H9 (cell line): ENCODE measurements around the gene LILRB5. TPM values are rescaled to one million over a fixed set of nuclear protein-coding genes. Genes with fewer than 3 reads are reported as not detected.
"Not testable (repeated sequence)": the region's sequence is repeated elsewhere in the genome, so short reads cannot be mapped to it uniquely, and the experiment has no call there.

Source experiments
- DNase-seq: peaks from one replicate; pipeline ENCODE4 v3.0.0-alpha.2; 2017
- H2AFZ ChIP-seq: one replicate; pipeline ENCODE4 v1.6.1; 2013; ENCODE audit warnings: mild to moderate bottlenecking, low read length, control low read depth, moderate library complexity
- H2AK5ac ChIP-seq: 2 replicates; pipeline ENCODE4 v1.6.1; 2013; ENCODE audit warnings: low read length, control low read depth, mixed read lengths; ENCODE audit not compliant: insufficient read length
- H2BK120ac ChIP-seq: one replicate; pipeline ENCODE4 v1.6.1; 2013; ENCODE audit warnings: low read depth, mild to moderate bottlenecking, low read length, control low read depth, inconsistent platforms; ENCODE audit not compliant: poor library complexity, severe bottlenecking
- H2BK12ac ChIP-seq: 2 replicates; pipeline ENCODE4 v1.6.1; 2013; ENCODE audit warnings: low read length, control low read depth, mixed read lengths, low read depth; ENCODE audit not compliant: insufficient read length
- H2BK15ac ChIP-seq: 2 replicates; pipeline ENCODE4 v1.6.1; 2013; ENCODE audit warnings: low read depth, low read length, control low read depth
- H2BK20ac ChIP-seq: one replicate; pipeline ENCODE4 v1.6.1; 2013; ENCODE audit warnings: low read depth, mild to moderate bottlenecking, low read length, control low read depth, inconsistent platforms; ENCODE audit not compliant: poor library complexity, severe bottlenecking
- H2BK5ac ChIP-seq: 2 replicates; pipeline ENCODE4 v1.6.1; 2013; ENCODE audit warnings: low read length, control low read depth, mixed read lengths; ENCODE audit not compliant: insufficient read length
- H3K14ac ChIP-seq: 2 replicates; pipeline ENCODE4 v1.6.1; 2013; ENCODE audit warnings: low read length, control low read depth; ENCODE audit not compliant: insufficient read depth
- H3K18ac ChIP-seq: 2 replicates; pipeline ENCODE4 v1.6.1; 2013; ENCODE audit warnings: low read depth, mild to moderate bottlenecking, mixed read lengths, low read length, control low read depth; ENCODE audit not compliant: insufficient read length
- H3K23ac ChIP-seq: 2 replicates; pipeline ENCODE4 v1.6.1; 2013; ENCODE audit warnings: low read length, control low read depth, mixed read lengths, low read depth; ENCODE audit not compliant: insufficient read length
- H3K23me2 ChIP-seq: 2 replicates; pipeline ENCODE4 v1.6.1; 2013; ENCODE audit warnings: low read depth, mild to moderate bottlenecking, mixed read lengths, low read length, control low read depth; ENCODE audit not compliant: insufficient read length, poor library complexity, severe bottlenecking
- H3K27ac ChIP-seq: 2 replicates; pipeline ENCODE4 v1.5.1; 2013; ENCODE audit warnings: low read length, control low read depth, mixed read lengths, low read depth; ENCODE audit not compliant: insufficient read length
- H3K27me3 ChIP-seq: 2 replicates; pipeline ENCODE4 v1.6.1; 2013; ENCODE audit warnings: low read length, control low read depth, inconsistent platforms; ENCODE audit not compliant: insufficient read depth
- H3K4ac ChIP-seq: 2 replicates; pipeline ENCODE4 v1.6.1; 2013; ENCODE audit warnings: low read depth, mild to moderate bottlenecking, control low read depth, inconsistent platforms, low read length, moderate library complexity
- H3K4me1 ChIP-seq: 2 replicates; pipeline ENCODE4 v1.6.1; 2013; ENCODE audit warnings: low read length, control low read depth, inconsistent platforms; ENCODE audit not compliant: insufficient read depth
- H3K4me2 ChIP-seq: 2 replicates; pipeline ENCODE4 v1.6.1; 2013; ENCODE audit warnings: low read length, control low read depth, mixed read lengths; ENCODE audit not compliant: insufficient read length, insufficient read depth
- H3K56ac ChIP-seq: 2 replicates; pipeline ENCODE4 v1.6.1; 2013; ENCODE audit warnings: low read depth, mild to moderate bottlenecking, mixed read lengths, low read length, control low read depth; ENCODE audit not compliant: insufficient read length
- H3K79me1 ChIP-seq: 2 replicates; pipeline ENCODE4 v1.6.1; 2013; ENCODE audit warnings: low read depth, mild to moderate bottlenecking, moderate library complexity, low read length, control low read depth, inconsistent platforms; ENCODE audit not compliant: insufficient read depth, poor library complexity, severe bottlenecking
- H3K79me2 ChIP-seq: 2 replicates; pipeline ENCODE4 v1.6.1; 2013; ENCODE audit warnings: low read length, control low read depth, inconsistent platforms; ENCODE audit not compliant: insufficient read depth
- H3K9ac ChIP-seq: 2 replicates; pipeline ENCODE4 v1.6.1; 2013; ENCODE audit warnings: low read length, control low read depth, mixed read lengths; ENCODE audit not compliant: insufficient read length; ENCODE audit errors: extremely low read depth
- H3K9me3 ChIP-seq: one replicate; pipeline ENCODE4 v1.6.1; 2013; ENCODE audit warnings: low read depth, low read length, inconsistent platforms; ENCODE audit not compliant: control insufficient read depth
- H3T11ph ChIP-seq: one replicate; pipeline ENCODE4 v1.6.1; 2013; ENCODE audit warnings: mild to moderate bottlenecking, low read length, control low read depth, inconsistent platforms
- H4K20me1 ChIP-seq: one replicate; pipeline ENCODE4 v1.6.1; 2013; ENCODE audit not compliant: control insufficient read depth, insufficient read length, insufficient read depth
- H4K5ac ChIP-seq: 2 replicates; pipeline ENCODE4 v1.6.1; 2013; ENCODE audit warnings: low read depth, mild to moderate bottlenecking, mixed read lengths, low read length, control low read depth; ENCODE audit not compliant: insufficient read length
- H4K8ac ChIP-seq: replicated peaks from 2 replicates; pipeline ENCODE4 v1.6.1; 2013; ENCODE audit warnings: low read length, control low read depth, mixed read lengths, low read depth; ENCODE audit not compliant: insufficient read length
- H4K91ac ChIP-seq: 2 replicates; pipeline ENCODE4 v1.6.1; 2013; ENCODE audit warnings: low read depth, mild to moderate bottlenecking, moderate library complexity, mixed read lengths, low read length, control low read depth; ENCODE audit not compliant: insufficient read length
- H3K27ac Mint-ChIP-seq, 3 experiments: 2 replicates in 2 of 3; 3 replicates in 1 of 3; pipeline ENCODE4 v1.8.0; 2020 to 2021; ENCODE audit warnings: mixed read lengths in 3 of 3, mild to moderate bottlenecking in 1 of 3, moderate library complexity in 1 of 3
- H3K27me3 Mint-ChIP-seq: 2 replicates; pipeline ENCODE4 v1.8.0; 2021; ENCODE audit warnings: low read depth, mild to moderate bottlenecking, moderate library complexity, mixed read lengths
- H3K36me3 Mint-ChIP-seq, 3 experiments: 2 replicates in 2 of 3; 3 replicates in 1 of 3; pipeline ENCODE4 v1.8.0; 2020 to 2021; ENCODE audit warnings: low read depth in 3 of 3, mixed read lengths in 3 of 3; ENCODE audit not compliant: insufficient read depth in 1 of 3
- H3K4me1 Mint-ChIP-seq, 2 experiments: 2 replicates each; pipeline ENCODE4 v1.8.0; 2020; ENCODE audit warnings: mixed read lengths in 2 of 2
- H3K4me3 Mint-ChIP-seq, 2 experiments: 2 replicates in 1 of 2; 3 replicates in 1 of 2; pipeline ENCODE4 v1.8.0; 2020 to 2021; ENCODE audit warnings: mild to moderate bottlenecking in 2 of 2, mixed read lengths in 2 of 2, moderate library complexity in 1 of 2
- H3K9me3 Mint-ChIP-seq, 2 experiments: 2 replicates in 1 of 2; 3 replicates in 1 of 2; pipeline ENCODE4 v1.8.0; 2020; ENCODE audit warnings: mild to moderate bottlenecking in 2 of 2, mixed read lengths in 2 of 2, moderate library complexity in 1 of 2
- WGBS: extraction: QIAGEN DNeasy Blood & Tissue Kit; methylation state at CpG from one replicate; pipeline ENCODE4 v1.1.7; 2013; ENCODE audit warnings: missing lambda C conversion rate, low lambda C conversion rate, mixed read lengths; ENCODE audit not compliant: insufficient read length; ENCODE audit errors: extremely low coverage; 5-methylcytosine and 5-hydroxymethylcytosine counted together
- total RNA-seq: library from RNA; stranded (reverse); gene quantifications from 2 replicates; pipeline ENCODE4 v1.2.1, GENCODE V29; 2021
- TF ChIP-seq, protein P1 (sequence below): fragments of 200-600 bp; sonication (generic); conservative IDR thresholded peaks from 3 replicates; pipeline ENCODE4 v1.8.0; 2021; ENCODE audit warnings: antibody characterized with exemption, mild to moderate bottlenecking

Gene LILRB5
- total RNA-seq, 1 experiment from 2014 or later: 0.09 TPM

DNA sequence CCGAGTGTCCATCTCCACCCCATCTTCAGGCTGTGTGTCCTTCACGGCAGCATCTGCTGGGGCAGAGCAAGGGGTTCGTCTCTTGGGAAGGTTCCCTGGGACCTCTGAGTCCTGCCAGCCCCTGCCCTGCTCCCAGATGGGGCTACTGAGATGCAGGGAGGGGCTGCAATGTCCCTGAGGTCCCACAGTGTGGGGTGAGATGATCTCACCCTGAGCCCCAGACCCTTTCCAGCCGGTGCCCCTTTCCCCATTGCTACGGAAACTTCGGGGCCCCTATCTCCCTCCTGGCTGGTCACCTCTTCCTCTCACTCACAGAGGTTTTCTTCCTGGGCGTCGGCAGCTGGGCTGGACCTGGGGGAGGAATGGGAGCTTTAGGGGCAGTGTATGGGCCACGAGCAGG, 18.9 kb upstream of the LILRB5 start:
- no peak overlapping the region for H2BK12ac ChIP-seq
- no peak overlapping the region for H2BK20ac ChIP-seq
- H4K8ac ChIP-seq: no peak overlapping the region
- H2BK5ac ChIP-seq: no peak overlapping the region
- H3K4me1 Mint-ChIP-seq: no peaks in the 10 kb centered on the region; a peak in 1 of 4 replicates
- H4K20me1 ChIP-seq: no peaks in the 10 kb centered on the region
- no peak overlapping the region for H2BK15ac ChIP-seq
- no peak overlapping the region for H3K4me2 ChIP-seq
- no peak overlapping the region for H3K23ac ChIP-seq
- no peak overlapping the region for H2AFZ ChIP-seq
- TF ChIP-seq, protein P1, sequence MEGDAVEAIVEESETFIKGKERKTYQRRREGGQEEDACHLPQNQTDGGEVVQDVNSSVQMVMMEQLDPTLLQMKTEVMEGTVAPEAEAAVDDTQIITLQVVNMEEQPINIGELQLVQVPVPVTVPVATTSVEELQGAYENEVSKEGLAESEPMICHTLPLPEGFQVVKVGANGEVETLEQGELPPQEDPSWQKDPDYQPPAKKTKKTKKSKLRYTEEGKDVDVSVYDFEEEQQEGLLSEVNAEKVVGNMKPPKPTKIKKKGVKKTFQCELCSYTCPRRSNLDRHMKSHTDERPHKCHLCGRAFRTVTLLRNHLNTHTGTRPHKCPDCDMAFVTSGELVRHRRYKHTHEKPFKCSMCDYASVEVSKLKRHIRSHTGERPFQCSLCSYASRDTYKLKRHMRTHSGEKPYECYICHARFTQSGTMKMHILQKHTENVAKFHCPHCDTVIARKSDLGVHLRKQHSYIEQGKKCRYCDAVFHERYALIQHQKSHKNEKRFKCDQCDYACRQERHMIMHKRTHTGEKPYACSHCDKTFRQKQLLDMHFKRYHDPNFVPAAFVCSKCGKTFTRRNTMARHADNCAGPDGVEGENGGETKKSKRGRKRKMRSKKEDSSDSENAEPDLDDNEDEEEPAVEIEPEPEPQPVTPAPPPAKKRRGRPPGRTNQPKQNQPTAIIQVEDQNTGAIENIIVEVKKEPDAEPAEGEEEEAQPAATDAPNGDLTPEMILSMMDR: no peak
- H3K27ac Mint-ChIP-seq: no peak overlapping the region
- peaks cover 51% of the 10 kb centered on the region for H3K27me3 Mint-ChIP-seq
- H4K5ac ChIP-seq: no peak overlapping the region
- no peak overlapping the region for H3K18ac ChIP-seq
- H3K4me3 Mint-ChIP-seq: no peak overlapping the region
- H3K56ac ChIP-seq: no peak overlapping the region
- no peak overlapping the region for H4K91ac ChIP-seq
- no peak overlapping the region for H3K27ac ChIP-seq
- no peaks in the 10 kb centered on the region for H3K23me2 ChIP-seq
- peaks cover 0 to 43% of the 10 kb centered on the region in 2 experiments; a peak in 2 of 5 replicates for H3K9me3 Mint-ChIP-seq
- no peaks in the 10 kb centered on the region for H3K9me3 ChIP-seq
- no CpG with 5 or more reads among the region's 9 CpGs for WGBS
- no peak overlapping the region for H2BK120ac ChIP-seq
- no peaks in the 10 kb centered on the region for H3K79me2 ChIP-seq
- no peak overlapping the region for H3K9ac ChIP-seq
- H3K27me3 ChIP-seq: no peaks in the 10 kb centered on the region
- H3K14ac ChIP-seq: no peak overlapping the region
- H3K4me1 ChIP-seq: no peaks in the 10 kb centered on the region
- H3T11ph ChIP-seq: no peak overlapping the region
- H3K36me3 Mint-ChIP-seq: no peaks in the 10 kb centered on the region
- H2AK5ac ChIP-seq: no peak overlapping the region
- no peaks in the 10 kb centered on the region for H3K79me1 ChIP-seq
- DNase-seq: no peak
- H3K4ac ChIP-seq: no peak overlapping the region

DNA sequence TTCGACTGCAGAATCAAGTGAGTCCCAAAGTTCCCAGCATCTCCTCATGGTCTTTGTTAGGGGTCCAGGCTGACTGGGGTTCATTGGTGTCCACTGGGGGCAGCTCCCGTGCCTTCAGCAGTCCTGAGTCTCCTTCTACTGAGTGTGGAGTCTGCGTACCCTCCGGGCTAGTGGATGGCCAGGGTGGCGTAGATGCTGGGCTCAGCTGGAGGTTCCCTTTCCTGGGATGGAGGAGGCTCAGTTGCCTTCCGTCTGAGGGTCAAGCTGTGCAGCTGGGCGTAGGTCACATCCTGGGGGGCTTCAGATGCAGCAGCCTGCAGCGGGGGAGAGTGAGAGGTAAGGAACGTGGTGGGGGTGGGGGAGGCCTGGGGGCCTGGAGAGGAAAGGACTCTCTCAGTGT, 17.4 kb upstream of the LILRB5 start:
- H3K79me2 ChIP-seq, H2BK12ac ChIP-seq, H3K27ac Mint-ChIP-seq, H3K56ac ChIP-seq, H3K4ac ChIP-seq, H3K27me3 ChIP-seq, H3K4me1 ChIP-seq, H3K9ac ChIP-seq, H2BK20ac ChIP-seq, H3K18ac ChIP-seq, H2AFZ ChIP-seq, H3K27ac ChIP-seq, H2AK5ac ChIP-seq, H2BK120ac ChIP-seq, H2BK15ac ChIP-seq, H4K91ac ChIP-seq, H3K4me3 Mint-ChIP-seq, H4K8ac ChIP-seq, H3K4me1 Mint-ChIP-seq, H2BK5ac ChIP-seq, H3K23ac ChIP-seq, H3T11ph ChIP-seq, H4K20me1 ChIP-seq, H3K23me2 ChIP-seq, H4K5ac ChIP-seq, DNase-seq, H3K14ac ChIP-seq, H3K9me3 ChIP-seq, H3K79me1 ChIP-seq, H3K36me3 Mint-ChIP-seq, H3K4me2 ChIP-seq: not testable (repeated sequence)
- Mint-ChIP-seq H3K9me3 (peaks cover 0 to 36% of the 10 kb centered on the region in 2 experiments; a peak in 2 of 5 replicates), H3K27me3 (peaks cover 48% of the 10 kb centered on the region)
- no CpG with 5 or more reads among the region's 9 CpGs for WGBS
